Left cardiac atrium (tissue), 4 donors: Measurements from ENCODE around the gene NPAS2. TPM values are rescaled to one million over a fixed set of nuclear protein-coding genes. Genes with fewer than 3 reads are reported as not detected.
A peak's percentile ranks its signal among the peaks of the same experiment; 100 is the strongest.

Experiments used
- ATAC-seq, 2 donors: fragments of 200-7000 bp; cut with Tn5 transposase; one replicate each; pipeline ENCODE4 v1.9.1; 2020; ENCODE audit warnings: mild to moderate bottlenecking in 2 of 2, moderate library complexity in 2 of 2
- DNase-seq: peaks from one replicate; pipeline ENCODE4 v3.0.0-alpha.2; 2020
- intact Hi-C, 2 donors: fragments of 100-400 bp; cut with DNase I; formaldehyde crosslinking; loops; one replicate each; pipeline versions ENCODE4 v1.14.1 to v1.15.1; 2022 to 2023
- long read RNA-seq: library from polyadenylated mRNA; unstranded; transcript quantifications from one replicate; pipeline ENCODE4 v2.0.0, GENCODE V29; 2021
- total RNA-seq, 2 donors: library from RNA; stranded (reverse); fragmentation: NEBNext Ultra II Directional; extraction: Animal tissue kit (Norgen Biotek cat#: 25700); gene quantifications; one replicate each; pipeline ENCODE4 v1.2.1, GENCODE V29; 2021
- donor health status: DM: no; HTN: yes; CAD: no.
- donor health status: DM: no; HTN: yes; CAD: no; lungs with severe emphysema.
- donor health status: DM: yes; HTN: yes; CAD: no.
- donor health status: Dilated cardiomyopathy.

NPAS2 gene, protein sequence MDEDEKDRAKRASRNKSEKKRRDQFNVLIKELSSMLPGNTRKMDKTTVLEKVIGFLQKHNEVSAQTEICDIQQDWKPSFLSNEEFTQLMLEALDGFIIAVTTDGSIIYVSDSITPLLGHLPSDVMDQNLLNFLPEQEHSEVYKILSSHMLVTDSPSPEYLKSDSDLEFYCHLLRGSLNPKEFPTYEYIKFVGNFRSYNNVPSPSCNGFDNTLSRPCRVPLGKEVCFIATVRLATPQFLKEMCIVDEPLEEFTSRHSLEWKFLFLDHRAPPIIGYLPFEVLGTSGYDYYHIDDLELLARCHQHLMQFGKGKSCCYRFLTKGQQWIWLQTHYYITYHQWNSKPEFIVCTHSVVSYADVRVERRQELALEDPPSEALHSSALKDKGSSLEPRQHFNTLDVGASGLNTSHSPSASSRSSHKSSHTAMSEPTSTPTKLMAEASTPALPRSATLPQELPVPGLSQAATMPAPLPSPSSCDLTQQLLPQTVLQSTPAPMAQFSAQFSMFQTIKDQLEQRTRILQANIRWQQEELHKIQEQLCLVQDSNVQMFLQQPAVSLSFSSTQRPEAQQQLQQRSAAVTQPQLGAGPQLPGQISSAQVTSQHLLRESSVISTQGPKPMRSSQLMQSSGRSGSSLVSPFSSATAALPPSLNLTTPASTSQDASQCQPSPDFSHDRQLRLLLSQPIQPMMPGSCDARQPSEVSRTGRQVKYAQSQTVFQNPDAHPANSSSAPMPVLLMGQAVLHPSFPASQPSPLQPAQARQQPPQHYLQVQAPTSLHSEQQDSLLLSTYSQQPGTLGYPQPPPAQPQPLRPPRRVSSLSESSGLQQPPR
- total RNA-seq, result 10 to 100 TPM; 33.8 to 51.2 TPM
- long read RNA-seq, partial matches to known transcripts, result 17 of 26 reads
- long read RNA-seq, other reads (novel, unspliced or antisense), result 9 of 26 reads

DNA sequence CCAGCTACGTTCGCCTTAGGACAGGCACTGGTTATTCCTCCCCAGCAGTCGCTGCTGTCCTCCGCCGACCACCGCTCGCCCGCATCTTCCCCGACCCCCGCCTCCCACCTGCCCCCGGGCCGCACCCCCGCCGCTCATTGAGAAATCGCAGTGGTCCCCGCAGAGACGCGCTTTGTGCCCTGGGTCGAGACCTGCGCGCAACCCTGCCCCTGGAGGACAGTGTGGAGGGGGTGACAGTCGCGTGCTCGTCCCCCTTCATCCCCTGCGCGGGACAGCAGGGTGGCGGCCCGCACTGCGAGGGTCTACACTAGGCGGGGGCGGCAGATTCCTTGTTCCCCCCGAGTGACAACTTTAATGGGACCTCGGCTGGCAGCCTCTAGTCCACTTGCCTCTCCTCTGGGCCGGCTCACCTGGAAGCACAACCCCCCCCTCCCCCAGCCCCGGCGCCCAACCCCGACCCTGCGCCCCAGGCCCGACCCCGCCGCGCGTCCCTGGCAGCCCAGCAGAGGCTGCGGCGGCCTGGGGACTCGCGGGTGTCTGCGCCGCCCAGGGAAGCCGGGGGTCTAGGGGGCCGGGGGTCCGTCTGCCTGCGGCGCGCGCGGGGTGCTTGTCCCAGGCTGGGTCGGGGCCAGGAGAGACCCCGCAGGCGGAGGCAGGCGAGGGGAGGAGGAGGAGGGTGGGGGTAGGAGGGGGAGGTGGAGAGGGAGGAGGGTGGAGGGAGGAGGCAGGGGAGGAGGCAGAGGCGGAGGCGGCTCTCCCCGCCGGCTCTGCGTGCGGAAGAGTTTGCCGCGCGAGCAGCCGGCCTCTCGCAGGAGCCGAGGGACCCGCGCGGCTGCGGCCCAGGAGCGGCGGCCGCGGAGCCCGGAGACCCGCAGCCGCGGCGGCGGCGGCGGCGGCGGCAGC is at the start of gene NPAS2:
NPAS2 (plus strand) TSS at position 770 of the 903 bp plus-strand sequence. CDS start 84,616 bp downstream, outside the sequence.
- intact Hi-C loops, result loop anchor here in 1 of 2 donors (2.0 to 10.0 kb wide), 5 partner anchors 69 to 165 kb away; no protein-coding TSS in a partner anchor
- DNase-seq (peak; percentile 64), ATAC-seq (peak; percentile 59 to 68)

DNA sequence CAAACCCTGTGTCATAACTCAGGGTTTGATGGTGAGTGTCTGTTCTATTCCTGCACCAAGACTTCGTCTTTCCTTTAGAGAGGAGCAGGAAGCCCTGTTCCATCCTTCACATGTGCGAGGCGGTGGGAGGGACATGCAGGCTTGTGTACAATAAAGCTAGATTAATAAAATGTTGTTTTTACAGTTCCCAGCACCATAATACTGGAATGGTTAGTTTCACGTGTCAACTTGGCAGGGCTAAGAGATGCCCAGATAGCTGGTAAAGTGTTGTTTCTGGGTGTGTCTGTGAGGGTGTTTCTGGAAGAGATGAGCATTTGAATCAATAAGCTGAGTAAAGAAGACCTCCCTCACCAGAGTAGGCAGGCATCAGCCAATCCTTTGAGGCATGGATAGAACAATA is 48.8 kb upstream of the NPAS2 start:
- ATAC-seq (no peak), DNase-seq (no peak)
- intact Hi-C loops, result no loop called here

DNA sequence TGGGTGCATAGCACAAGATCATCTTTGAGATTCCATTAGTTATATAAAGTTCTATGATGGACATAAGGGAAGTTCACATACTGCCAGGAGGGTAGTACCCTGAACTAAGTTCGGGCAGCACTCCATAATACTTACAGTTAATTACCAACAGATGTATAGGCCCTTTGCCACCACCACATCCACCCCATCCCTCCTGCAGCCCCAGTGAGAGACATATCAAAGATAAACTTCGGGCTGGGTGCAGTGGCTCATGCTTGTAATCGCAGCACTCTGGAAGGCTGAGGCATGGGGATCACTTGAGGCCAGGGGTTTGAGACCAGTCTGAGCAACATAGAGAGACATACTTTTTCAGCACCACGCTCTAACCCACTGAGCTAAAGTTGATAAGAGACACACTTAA is 46.4 kb upstream of the NPAS2 start:
- ATAC-seq (no peak), DNase-seq (no peak)
- intact Hi-C loops, result no loop called here

DNA sequence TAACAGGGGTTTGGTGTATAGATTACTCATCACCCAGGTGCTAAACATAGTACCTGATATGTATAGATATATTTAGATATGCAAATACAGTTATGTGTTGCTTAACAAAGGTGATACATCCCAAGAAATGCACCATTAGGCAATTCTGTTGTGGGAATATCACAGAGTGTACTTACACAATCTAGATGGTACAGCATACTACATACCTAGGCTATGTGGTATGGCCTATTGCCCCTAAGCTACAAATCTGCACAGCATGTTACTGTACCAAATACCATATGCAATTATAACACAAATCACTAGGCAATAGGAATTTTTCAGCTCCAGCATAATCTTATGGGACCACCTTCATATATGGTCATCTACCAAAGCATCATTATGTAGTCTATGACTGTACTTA is 43.5 kb upstream of the NPAS2 start:
- DNase-seq (no peak), ATAC-seq (no peak)
- intact Hi-C loops, result no loop called here

DNA sequence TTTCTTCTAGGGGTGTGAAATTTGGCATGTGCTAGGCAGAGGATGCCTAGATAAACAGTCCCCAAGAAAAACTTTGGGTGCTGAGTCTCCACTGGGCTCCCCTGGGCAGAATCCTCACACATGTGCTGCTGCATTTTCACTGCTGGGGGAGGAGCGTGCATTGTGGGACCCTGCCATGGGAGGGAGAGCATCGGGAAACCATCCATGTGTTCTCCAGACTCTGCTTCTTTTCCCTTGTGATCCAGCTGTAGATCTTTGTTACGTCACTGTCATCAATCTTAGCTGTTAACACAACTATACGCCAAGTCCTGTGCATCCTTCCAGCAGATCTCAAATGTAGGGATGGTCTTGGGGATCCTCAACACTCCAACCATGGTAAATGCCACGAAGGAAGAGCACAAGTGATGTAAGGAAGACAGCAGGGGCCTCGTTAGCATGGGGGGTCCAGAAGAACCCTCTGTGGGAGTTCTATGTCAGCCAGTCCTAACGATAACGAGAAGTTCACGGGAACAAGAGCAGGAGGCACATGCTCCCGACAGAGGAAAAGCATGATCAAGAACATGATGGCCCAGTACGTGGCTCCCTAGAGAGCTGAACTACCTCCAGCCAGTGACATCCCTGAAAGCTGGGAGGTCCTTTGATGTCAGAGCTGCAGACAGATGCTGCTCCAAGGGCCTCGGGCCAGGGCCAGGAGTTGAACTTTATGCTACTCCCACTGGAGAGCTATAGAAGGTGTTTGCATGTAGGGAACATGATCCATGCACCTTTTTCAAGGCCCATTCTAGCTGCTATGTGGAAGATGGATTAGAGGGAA is 41.1 kb upstream of the NPAS2 start:
- ATAC-seq, result no peak
- intact Hi-C loops, result no loop called here
- DNase-seq, result no peak

DNA sequence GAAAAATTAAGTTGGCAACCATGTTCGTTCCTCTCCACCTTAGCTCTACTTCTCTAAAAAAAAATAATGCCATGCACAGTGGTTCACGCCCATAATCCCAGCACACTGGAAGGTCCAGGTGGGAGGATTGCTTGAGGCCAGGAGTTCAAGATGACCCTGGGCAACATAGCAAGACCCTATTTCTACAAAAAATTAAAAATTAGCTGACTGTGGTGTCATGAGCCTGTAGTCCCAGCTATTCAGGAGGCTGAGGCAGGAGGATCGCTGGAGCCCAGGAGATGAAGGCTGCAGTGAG is 40.1 kb upstream of the NPAS2 start:
- intact Hi-C loops, result no loop called here
- ATAC-seq (no peak), DNase-seq (no peak)

DNA sequence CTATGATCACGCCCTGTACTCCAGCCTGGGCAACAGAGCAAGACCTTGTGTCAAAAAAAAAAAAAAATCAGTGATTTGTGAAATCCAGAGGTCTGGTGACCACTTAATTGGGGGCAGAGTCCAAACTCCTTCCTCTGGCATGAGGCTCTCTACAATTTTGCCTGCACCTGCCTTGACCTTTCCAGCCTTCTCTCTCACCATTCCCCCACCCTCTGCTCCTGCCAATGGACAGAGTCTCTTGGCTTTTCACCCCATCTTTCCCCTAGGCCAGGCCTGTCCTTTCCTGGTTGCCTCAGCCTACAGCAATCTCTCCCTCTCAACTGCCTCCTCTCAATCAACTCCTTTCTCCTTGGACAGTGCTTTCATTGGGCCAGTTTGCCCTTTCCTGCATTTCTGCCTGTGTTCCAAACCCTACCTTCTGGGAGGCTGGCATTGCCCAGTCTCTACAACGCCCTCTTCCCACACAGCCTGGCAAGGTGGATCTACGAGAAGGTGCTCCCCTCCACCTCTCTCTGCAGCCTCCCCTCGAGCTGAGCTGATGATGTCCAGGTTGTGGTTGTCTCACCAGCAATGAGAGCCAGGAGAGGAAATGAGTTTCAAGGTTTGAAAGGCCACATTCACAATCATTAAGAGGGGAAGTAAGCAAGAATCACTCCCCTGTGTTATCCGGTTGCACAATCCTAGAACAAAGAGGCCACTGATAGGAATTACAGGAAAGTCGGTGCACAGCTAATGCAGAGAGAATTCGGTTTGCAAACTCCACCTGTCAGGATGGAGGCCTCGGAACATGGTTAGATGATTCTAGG is 39.5 kb upstream of the NPAS2 start:
- intact Hi-C loops, result no loop called here
- ATAC-seq (peak; percentile 61 to 87), DNase-seq (no peak)

DNA sequence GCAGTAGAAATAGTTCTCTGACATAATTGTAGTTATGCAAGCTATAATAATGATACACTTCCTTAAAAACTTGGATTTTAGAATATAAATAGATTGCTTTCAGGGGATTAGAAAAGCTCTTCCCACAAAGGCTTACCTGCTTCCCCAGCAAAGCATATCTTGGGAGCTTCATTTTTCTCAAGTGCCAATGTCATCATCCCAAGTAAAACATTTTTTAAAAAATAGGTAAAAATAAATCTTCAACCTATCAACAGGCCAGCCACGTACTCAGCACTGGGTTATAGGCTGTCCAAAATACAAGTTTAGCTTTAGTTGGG is 39.0 kb upstream of the NPAS2 start:
- intact Hi-C loops, result no loop called here
- DNase-seq (no peak), ATAC-seq (no peak)

DNA sequence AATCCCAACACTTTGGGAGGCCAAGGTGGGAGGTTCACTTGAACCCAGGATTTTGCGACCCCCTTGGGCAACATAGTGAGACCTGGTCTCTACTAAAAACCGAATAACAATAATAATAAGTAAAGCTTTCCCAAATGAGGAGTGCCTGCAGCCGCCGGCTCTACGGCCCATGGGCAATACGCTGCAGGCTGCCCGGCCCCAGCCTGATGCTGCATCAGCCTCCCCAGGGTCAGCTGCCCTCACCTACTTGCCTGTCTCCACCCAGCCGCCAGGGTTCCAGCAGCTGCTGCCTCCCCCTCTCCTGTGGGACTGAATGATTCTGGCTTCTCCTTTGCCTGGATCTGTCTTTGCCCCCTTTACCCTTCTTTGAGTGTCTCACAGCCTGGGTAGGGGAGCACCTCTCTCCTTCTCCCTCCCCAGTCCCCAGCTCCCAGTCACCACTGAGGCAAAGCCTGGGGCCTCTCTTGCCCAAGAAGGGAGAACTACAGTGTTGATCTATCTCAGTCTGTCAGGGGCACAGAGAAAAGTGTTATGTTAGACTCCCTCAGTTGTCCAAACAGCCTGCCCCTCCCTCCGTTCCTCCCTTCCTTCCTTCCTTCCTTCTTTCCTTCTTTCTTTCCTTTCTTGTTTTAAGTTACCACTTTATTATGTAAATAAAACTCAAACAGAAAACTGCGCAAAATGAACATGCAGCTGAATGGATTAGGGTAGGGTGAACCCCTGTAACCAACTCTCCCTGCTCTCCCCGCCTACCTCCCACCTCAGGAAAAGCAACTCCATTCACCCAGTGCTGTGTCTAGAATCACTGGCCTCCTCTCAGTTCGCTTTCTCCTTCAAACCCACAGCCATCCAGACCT is 38.2 kb upstream of the NPAS2 start:
- ATAC-seq, result no peak
- no peak for DNase-seq
- intact Hi-C loops, result no loop called here

DNA sequence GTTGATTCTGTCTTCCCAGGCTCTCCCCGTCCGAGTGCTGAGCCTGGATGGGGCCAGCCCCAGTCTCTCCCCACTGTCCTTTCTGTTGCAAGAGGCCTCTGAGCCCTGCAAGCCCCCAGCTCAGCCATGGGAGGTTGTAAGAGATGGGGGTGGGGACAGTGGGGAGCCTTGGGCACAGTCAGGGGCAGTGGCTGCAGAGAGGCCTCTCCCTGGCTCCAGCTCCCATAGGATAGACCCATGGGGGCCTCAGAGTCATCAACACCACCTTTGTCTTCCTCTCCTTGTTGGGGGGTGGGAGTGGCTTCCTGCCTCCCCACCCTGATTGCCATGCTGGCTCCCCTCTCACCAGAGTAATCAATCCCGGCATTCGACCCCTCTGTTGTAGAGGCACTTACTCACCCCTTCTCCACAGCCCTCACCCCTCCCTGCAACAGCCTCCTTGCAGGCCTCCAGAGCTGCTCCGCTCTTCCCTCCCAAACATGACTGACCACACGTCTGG is 37.5 kb upstream of the NPAS2 start:
- no peak for ATAC-seq
- intact Hi-C loops, result no loop called here
- no peak for DNase-seq

DNA sequence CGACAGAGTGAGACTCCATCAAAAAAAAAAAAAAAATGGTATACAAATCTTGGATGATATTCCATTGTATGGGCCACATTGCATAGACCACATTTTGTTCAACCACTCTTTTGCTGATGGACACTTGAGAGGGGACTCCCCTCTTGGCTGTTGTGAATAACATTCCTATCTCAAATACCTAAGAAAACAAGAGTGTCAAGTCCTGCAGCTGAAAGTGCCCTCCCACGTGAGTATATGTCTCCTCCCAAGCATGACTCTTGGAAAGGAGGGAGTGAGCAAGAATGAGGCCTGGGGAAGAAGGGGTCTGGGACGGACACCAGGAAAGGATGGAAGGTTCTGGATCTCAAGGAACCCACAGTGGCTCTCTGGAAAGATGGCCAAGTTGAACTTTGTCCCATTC is 36.0 kb upstream of the NPAS2 start:
- ATAC-seq, result no peak
- intact Hi-C loops, result no loop called here

DNA sequence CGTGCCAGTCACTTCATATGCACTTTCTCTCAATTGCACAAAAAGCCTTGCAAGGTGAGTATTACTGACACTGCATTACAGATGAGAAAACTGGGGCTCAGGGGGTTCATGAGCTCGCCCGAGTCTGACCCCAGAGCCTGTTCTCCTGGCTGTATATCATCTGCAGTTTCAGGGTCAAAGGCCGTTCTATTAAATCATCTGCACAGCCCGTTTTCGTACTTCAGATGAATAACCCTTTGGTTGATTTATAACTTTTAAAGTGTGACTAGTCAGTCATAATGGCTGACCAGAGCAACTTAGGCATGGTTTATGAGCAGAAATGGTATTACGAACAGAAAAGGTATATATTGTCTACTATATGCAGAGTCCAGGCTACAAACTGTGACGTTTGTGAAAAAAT is 35.3 kb upstream of the NPAS2 start:
- no peak for ATAC-seq
- intact Hi-C loops, result no loop called here

More for the DNA sequence above, 36.0 kb upstream of the NPAS2 start:
- no peak for DNase-seq

DNA sequence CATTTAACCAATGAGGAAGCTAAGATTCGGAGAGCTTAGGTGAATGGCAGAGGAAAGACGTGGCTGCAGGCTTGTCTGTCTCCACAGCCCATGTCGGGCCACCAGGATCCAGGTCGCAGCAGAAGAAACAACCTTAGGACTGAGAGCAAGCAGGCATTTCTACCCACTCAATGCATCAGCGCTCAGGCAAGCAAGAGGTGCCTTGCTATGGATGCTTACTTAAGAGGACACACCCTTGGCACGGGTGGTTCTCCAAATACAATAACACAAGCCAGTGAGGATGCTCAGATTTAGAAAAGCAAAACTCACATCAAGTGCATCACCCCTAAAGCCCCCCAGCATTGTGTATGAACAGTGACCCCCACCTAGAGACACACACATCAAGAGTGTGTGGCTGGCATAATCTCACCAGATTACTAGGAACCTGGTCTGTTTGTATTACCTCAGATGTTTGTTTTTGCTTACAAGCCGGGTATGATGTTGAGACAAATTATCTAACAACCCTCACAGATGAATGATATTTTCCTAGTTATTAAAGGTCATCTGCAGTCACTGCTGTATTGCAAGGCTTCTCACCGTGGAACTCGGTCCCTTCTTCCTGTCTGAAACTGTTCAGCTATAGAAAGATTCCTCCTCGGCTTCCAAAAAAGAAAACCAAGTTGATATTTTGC is 34.2 kb upstream of the NPAS2 start:
- no peak for DNase-seq
- peak in 1 of 2 donors; percentile 21 for ATAC-seq
- intact Hi-C loops, result no loop called here

More for the DNA sequence above, 35.3 kb upstream of the NPAS2 start:
- DNase-seq, result no peak

DNA sequence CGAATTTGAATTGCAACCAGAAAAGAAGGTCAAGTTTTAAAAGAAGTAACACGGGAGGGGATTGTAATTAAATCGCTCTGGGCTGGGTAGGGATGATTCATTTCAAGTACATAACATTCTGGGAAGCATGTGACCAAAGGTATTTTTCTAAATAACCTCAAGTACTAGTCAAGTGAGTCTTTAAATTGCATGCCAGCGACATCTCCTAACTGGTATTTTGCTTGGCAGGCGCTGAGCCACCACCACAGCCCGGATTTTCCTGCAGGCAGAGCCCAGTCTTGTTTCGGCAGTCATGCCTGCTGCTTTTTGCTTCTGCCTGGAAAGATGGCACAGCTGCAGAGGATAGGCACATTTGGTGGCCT is 33.7 kb upstream of the NPAS2 start:
- ATAC-seq (peak; percentile 63 to 88), DNase-seq (peak; percentile 58)
- intact Hi-C loops, result no loop called here

DNA sequence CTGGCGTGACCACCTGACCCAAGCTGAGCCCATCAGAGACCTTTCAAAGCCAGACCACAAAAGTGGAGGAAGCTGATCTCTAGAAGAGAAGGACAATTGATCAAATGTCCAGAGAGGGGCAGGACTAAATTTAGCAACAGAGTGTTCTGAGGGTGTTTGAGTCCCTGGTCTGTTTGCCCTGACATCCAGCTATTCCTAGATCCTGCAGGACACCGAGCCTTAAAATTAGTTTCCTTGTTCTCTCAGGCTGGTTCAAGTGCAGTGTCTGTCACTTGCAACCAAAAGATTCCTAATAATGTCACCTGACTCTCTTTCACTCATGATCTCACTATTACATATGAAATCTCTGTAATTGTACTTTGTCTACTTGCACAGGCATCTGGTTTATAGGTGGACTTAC is 33.0 kb upstream of the NPAS2 start:
- DNase-seq, result no peak
- intact Hi-C loops, result no loop called here
- ATAC-seq, result peak in 1 of 2 donors; percentile 6

DNA sequence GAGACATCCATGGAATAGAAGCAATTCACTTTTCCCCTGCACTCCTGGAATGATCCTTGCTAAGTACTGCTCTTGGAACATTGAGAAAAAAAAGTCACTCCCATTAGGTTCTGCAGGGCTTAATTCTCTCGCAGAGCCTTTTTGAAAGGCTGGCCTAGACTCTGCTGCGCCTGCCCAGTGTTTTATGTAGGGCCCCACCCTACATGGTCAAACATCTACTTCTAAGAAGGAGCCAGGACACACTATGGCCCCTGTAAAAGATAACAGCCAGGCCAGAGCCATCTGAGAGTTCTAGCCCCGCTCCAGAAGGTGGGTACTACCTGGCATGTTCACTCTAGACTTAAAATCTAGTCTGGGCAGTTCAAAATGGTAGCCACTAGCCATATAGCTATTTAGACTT is 30.6 kb upstream of the NPAS2 start:
- no peak for ATAC-seq
- DNase-seq, result no peak
- intact Hi-C loops, result no loop called here
